ENCODE results near the gene NPRL2. TPM values are rescaled to one million over a fixed set of nuclear protein-coding genes. Genes with fewer than 3 reads are reported as not detected.

The NPRL2 gene
- total RNA-seq, 1 donor from 2014 or later, result 17.1 TPM

- TF ChIP-seq CTCF (IDR thresholded peaks at IDR 0.05; ENCODE audit: insufficient read depth, low read length, severe bottlenecking), result peak; percentile 18
- FAIRE-seq, result no peak
Measured at GRCh38 chr3:50370594-50370993, 20.0 kb upstream of the NPRL2 start.

GRCh38 chr3:50369012-50369670, 18.6 kb upstream of the NPRL2 start:
- DNase-seq (ENCODE audit: low read depth), result peak; percentile 67
- no peak overlapping the region for H3K4me3 ChIP-seq (ENCODE audit: low read depth, low read length)
- H3K27me3 ChIP-seq (ENCODE audit: control insufficient read depth, insufficient read depth, low read length), result peaks cover 6% of the 10 kb centered on the region
- TF ChIP-seq CTCF (IDR thresholded peaks at IDR 0.05; ENCODE audit: insufficient read depth, low read length, severe bottlenecking), result no peak
- peak; percentile 64 for FAIRE-seq
- H3K36me3 ChIP-seq (ENCODE audit: control insufficient read depth, insufficient read depth, low read length), result no peaks in the 10 kb centered on the region

More at GRCh38 chr3:50370594-50370993, 20.0 kb upstream of the NPRL2 start:
- no peak for DNase-seq (ENCODE audit: low read depth)
- peaks cover 6% of the 10 kb centered on the region for H3K27me3 ChIP-seq (ENCODE audit: control insufficient read depth, insufficient read depth, low read length)
- H3K4me3 ChIP-seq (ENCODE audit: low read depth, low read length), result no peak overlapping the region
- no peaks in the 10 kb centered on the region for H3K36me3 ChIP-seq (ENCODE audit: control insufficient read depth, insufficient read depth, low read length)

GRCh38 chr3:50365842-50366220, 15.3 kb upstream of the NPRL2 start:
- peaks cover 2% of the 10 kb centered on the region for H3K27me3 ChIP-seq (ENCODE audit: control insufficient read depth, insufficient read depth, low read length)

GRCh38 chr3:50365080-50365841, 14.7 kb upstream of the NPRL2 start:
- H3K36me3 ChIP-seq (ENCODE audit: control insufficient read depth, insufficient read depth, low read length), result no peaks in the 10 kb centered on the region
- DNase-seq (ENCODE audit: low read depth), result peak; percentile 88
- FAIRE-seq, result no peak
- H3K27me3 ChIP-seq (ENCODE audit: control insufficient read depth, insufficient read depth, low read length), result peaks cover 2% of the 10 kb centered on the region
- peak overlapping the region; percentile 69 for H3K4me3 ChIP-seq (ENCODE audit: low read depth, low read length)
- TF ChIP-seq CTCF (IDR thresholded peaks at IDR 0.05; ENCODE audit: insufficient read depth, low read length, severe bottlenecking), result peak; percentile 19

More at GRCh38 chr3:50365842-50366220, 15.3 kb upstream of the NPRL2 start:
- DNase-seq (ENCODE audit: low read depth) (no peak), FAIRE-seq (no peak)
- no peak for TF ChIP-seq CTCF (IDR thresholded peaks at IDR 0.05; ENCODE audit: insufficient read depth, low read length, severe bottlenecking)
- no peaks in the 10 kb centered on the region for H3K36me3 ChIP-seq (ENCODE audit: control insufficient read depth, insufficient read depth, low read length)
- H3K4me3 ChIP-seq (ENCODE audit: low read depth, low read length), result peak overlapping the region; percentile 69

- FAIRE-seq (no peak), DNase-seq (ENCODE audit: low read depth) (no peak)
- peaks cover 2% of the 10 kb centered on the region for H3K27me3 ChIP-seq (ENCODE audit: control insufficient read depth, insufficient read depth, low read length)
- peak overlapping the region; percentile 69 for H3K4me3 ChIP-seq (ENCODE audit: low read depth, low read length)
- no peak for TF ChIP-seq CTCF (IDR thresholded peaks at IDR 0.05; ENCODE audit: insufficient read depth, low read length, severe bottlenecking)
- H3K36me3 ChIP-seq (ENCODE audit: control insufficient read depth, insufficient read depth, low read length), result no peaks in the 10 kb centered on the region
Measured at GRCh38 chr3:50364573-50365079, 14.1 kb upstream of the NPRL2 start.
